Chondrocyte (in vitro differentiated cells): ENCODE results near the gene POLD2. TPM values are rescaled to one million over a fixed set of nuclear protein-coding genes. Genes with fewer than 3 reads are reported as not detected.

Experiments
- DNase-seq: peaks from one replicate; pipeline ENCODE4 v3.0.0; 2021; ENCODE audit warnings: mixed read lengths, low spot score
- H3K27ac Mint-ChIP-seq: one replicate; pipeline ENCODE4 v1.8.0; 2021; ENCODE audit warnings: mild to moderate bottlenecking, moderate library complexity, mixed read lengths; ENCODE audit not compliant: unreplicated experiment
- H3K27me3 Mint-ChIP-seq: 2 replicates; pipeline ENCODE4 v1.8.0; 2021; ENCODE audit warnings: low read depth, mixed read lengths
- H3K36me3 Mint-ChIP-seq: 2 replicates; pipeline ENCODE4 v1.8.0; 2021; ENCODE audit warnings: low read depth, mixed read lengths
- H3K4me1 Mint-ChIP-seq: 2 replicates; pipeline ENCODE4 v1.8.0; 2021; ENCODE audit warnings: low read depth, mild to moderate bottlenecking, mixed read lengths
- H3K4me3 Mint-ChIP-seq: one replicate; pipeline ENCODE4 v1.8.0; 2021; ENCODE audit warnings: mild to moderate bottlenecking, moderate library complexity, mixed read lengths; ENCODE audit not compliant: unreplicated experiment
- H3K9me3 Mint-ChIP-seq: 2 replicates; pipeline ENCODE4 v1.8.0; 2021; ENCODE audit warnings: low read depth, mixed read lengths
- total RNA-seq: library from RNA; stranded (reverse); gene quantifications from 3 replicates; pipeline ENCODE4 v1.2.1, GENCODE V29; 2021
- TF ChIP-seq, protein P1 (sequence below): fragments of 200-600 bp; sonication (generic); IDR thresholded peaks from 2 replicates; pipeline ENCODE4 v1.5.0; 2021; ENCODE audit warnings: antibody characterized with exemption, mild to moderate bottlenecking, moderate library complexity

POLD2 gene
- total RNA-seq, 1 donor from 2014 or later: 49.2 TPM

DNA sequence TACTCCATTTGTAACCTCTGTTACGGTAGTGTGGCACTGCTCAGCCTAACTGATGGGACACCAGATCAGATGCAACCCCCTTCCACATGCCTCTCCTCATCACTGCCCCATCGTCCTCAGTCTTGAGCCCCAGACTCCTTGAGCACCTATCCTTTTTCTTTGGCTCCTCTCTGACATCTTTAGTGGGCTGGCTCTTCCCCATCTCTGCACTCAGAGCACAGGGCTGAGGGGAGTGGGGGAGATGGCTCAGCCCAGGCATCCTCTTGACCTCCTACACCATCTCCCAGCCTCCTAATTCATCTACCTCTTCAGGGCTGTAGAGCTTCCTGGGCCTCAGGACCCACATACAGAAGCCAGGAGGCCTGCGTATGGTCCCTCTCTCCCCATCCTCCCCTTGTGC, 39.6 kb downstream of the POLD2 start:
- H3K36me3 Mint-ChIP-seq: no peaks in the 10 kb centered on the region
- no peaks in the 10 kb centered on the region for H3K9me3 Mint-ChIP-seq
- TF ChIP-seq, protein P1, sequence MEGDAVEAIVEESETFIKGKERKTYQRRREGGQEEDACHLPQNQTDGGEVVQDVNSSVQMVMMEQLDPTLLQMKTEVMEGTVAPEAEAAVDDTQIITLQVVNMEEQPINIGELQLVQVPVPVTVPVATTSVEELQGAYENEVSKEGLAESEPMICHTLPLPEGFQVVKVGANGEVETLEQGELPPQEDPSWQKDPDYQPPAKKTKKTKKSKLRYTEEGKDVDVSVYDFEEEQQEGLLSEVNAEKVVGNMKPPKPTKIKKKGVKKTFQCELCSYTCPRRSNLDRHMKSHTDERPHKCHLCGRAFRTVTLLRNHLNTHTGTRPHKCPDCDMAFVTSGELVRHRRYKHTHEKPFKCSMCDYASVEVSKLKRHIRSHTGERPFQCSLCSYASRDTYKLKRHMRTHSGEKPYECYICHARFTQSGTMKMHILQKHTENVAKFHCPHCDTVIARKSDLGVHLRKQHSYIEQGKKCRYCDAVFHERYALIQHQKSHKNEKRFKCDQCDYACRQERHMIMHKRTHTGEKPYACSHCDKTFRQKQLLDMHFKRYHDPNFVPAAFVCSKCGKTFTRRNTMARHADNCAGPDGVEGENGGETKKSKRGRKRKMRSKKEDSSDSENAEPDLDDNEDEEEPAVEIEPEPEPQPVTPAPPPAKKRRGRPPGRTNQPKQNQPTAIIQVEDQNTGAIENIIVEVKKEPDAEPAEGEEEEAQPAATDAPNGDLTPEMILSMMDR: no peak
- no peaks in the 10 kb centered on the region for H3K27me3 Mint-ChIP-seq
- no peak overlapping the region for H3K4me3 Mint-ChIP-seq
- H3K27ac Mint-ChIP-seq: peak overlapping the region; percentile 82
- DNase-seq: no peak
- peaks cover 69% of the 10 kb centered on the region for H3K4me1 Mint-ChIP-seq

DNA sequence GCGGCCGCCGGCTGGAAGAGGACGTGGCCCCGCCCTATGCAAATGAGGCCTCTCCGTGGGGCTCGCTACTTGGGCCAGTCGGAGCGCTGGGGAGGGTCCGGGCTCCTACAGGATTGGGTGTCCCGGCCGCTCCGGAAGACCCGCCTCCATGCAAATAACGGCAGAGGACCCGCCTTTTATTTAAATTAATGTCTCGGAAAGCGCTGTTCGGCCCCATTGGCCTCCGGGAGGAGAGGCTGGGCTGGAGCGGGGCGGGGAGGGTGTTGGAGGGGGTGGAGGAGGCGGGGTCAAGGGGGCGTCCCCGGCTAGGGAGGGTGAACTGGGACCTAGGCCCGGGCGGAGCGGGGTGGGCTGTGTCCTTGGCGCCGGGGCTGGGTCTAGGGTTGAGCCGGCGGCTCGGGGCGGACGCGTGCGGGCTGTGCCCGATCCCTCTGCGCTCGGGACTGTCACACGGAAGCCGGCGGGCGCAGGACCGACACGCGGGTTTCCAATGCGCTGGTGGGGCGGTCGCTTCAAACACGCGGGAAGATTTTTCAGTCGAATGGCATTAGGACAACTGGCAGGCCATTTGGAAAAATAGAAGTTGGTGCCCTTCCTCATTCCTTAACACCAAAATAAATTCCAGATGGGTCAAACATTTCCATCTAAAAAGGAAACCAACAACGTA, 40.7 kb downstream of the POLD2 start:
- H3K4me1 Mint-ChIP-seq: peaks cover 57% of the 10 kb centered on the region
- peak; percentile 99 for DNase-seq
- no peaks in the 10 kb centered on the region for H3K9me3 Mint-ChIP-seq
- TF ChIP-seq, protein P1: no peak
- H3K27ac Mint-ChIP-seq: peak overlapping the region; percentile 83
- peaks cover 7% of the 10 kb centered on the region for H3K36me3 Mint-ChIP-seq
- peak overlapping the region; percentile 82 for H3K4me3 Mint-ChIP-seq
- no peaks in the 10 kb centered on the region for H3K27me3 Mint-ChIP-seq

- no peaks in the 10 kb centered on the region for H3K9me3 Mint-ChIP-seq
- peak overlapping the region; percentile 82 for H3K4me3 Mint-ChIP-seq
- peaks cover 47% of the 10 kb centered on the region for H3K4me1 Mint-ChIP-seq
- TF ChIP-seq, protein P1: no peak
- H3K27ac Mint-ChIP-seq: peak overlapping the region; percentile 8
- no peak for DNase-seq
- H3K27me3 Mint-ChIP-seq: no peaks in the 10 kb centered on the region
- peaks cover 11% of the 10 kb centered on the region for H3K36me3 Mint-ChIP-seq
Measured at GRCh38 chr7:44081266-44081748, 42.0 kb downstream of the POLD2 start.

DNA sequence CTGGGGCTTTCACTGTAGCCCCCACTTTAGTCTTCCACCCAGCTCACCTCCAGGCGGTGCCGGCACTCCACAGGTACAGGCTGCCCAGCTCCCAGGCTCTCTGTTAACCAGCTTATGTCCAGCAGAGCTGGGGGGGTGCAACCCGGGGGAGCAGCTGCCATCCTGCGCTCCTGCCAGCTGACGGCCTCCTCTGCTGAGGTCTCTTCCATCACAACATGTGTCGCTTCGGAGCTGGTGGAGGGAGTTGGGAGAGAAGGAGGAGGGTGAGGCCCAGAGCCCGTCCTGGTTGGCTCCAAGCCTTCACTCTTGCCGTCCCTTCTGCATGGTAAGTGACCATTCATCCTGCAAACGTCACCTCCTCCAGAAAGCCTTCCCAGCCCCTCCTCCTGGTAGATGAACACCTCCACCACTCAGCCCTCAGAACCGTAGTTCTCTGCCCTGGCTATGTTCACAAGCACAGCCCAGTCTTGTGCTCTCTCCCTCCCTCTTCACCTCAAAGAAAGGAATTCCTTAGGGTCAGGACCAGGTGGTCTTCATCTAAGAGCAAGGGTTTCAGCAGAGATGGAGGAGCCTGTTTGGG, 42.6 kb downstream of the POLD2 start:
- peak; percentile 86 for DNase-seq
- H3K4me3 Mint-ChIP-seq: peak overlapping the region; percentile 82
- no peaks in the 10 kb centered on the region for H3K27me3 Mint-ChIP-seq
- no peak overlapping the region for H3K27ac Mint-ChIP-seq
- H3K9me3 Mint-ChIP-seq: no peaks in the 10 kb centered on the region
- TF ChIP-seq, protein P1: no peak
- H3K4me1 Mint-ChIP-seq: peaks cover 47% of the 10 kb centered on the region
- peaks cover 12% of the 10 kb centered on the region for H3K36me3 Mint-ChIP-seq

GRCh38 chr7:44080118-44080517, 43.2 kb downstream of the POLD2 start:
- Mint-ChIP-seq H3K9me3 (no peaks in the 10 kb centered on the region), H3K4me3 (no peak overlapping the region)
- TF ChIP-seq, protein P1: no peak

More at GRCh38 chr7:44080118-44080517, 43.2 kb downstream of the POLD2 start:
- peak; percentile 83 for DNase-seq
- no peak overlapping the region for H3K27ac Mint-ChIP-seq
- peaks cover 12% of the 10 kb centered on the region for H3K36me3 Mint-ChIP-seq
- peaks cover 40% of the 10 kb centered on the region for H3K4me1 Mint-ChIP-seq
- no peaks in the 10 kb centered on the region for H3K27me3 Mint-ChIP-seq
